Left forelimb (tissue), 1 donor: ENCODE results near the gene BNIP5.
A peak's percentile ranks its signal among the peaks of the same experiment; 100 is the strongest.

Experiments used
- DNase-seq: peaks from one replicate; pipeline ENCODE4 v3.0.0-alpha.2; 2018; ENCODE audit warnings: low spot score

BNIP5 gene

GRCh38 chr6:36336779-36337241 is at the start of gene BNIP5:
TSS of gene BNIP5 (minus strand) at chr6:36336888. CDS start at chr6:36330690, 6,198 bp downstream.
- no peak for DNase-seq

- DNase-seq: no peak
Observed at GRCh38 chr6:36384095-36384494, 47.4 kb upstream of the BNIP5 start.

- DNase-seq: no peak
Observed at GRCh38 chr6:36383606-36384005, 46.9 kb upstream of the BNIP5 start.

GRCh38 chr6:36382976-36383375 is 46.3 kb upstream of the BNIP5 start:
- DNase-seq: no peak

- DNase-seq: no peak
Observed at GRCh38 chr6:36381502-36382389, 45.1 kb upstream of the BNIP5 start.

- no peak for DNase-seq
Observed at GRCh38 chr6:36380166-36380565, 43.5 kb upstream of the BNIP5 start.

GRCh38 chr6:36378936-36379335 is 42.2 kb upstream of the BNIP5 start:
- DNase-seq: no peak

- DNase-seq: peak; percentile 33
Observed at GRCh38 chr6:36378243-36378920, 41.7 kb upstream of the BNIP5 start.

- peak; percentile 18 for DNase-seq
Observed at GRCh38 chr6:36377594-36377993, 40.9 kb upstream of the BNIP5 start.

GRCh38 chr6:36376742-36377141 is 40.1 kb upstream of the BNIP5 start:
- DNase-seq: peak; percentile 37

GRCh38 chr6:36376183-36376582 is 39.5 kb upstream of the BNIP5 start:
- DNase-seq: peak; percentile 4

- peak; percentile 30 for DNase-seq
Observed at GRCh38 chr6:36375644-36376155, 39.0 kb upstream of the BNIP5 start.

GRCh38 chr6:36374972-36375371 is 38.3 kb upstream of the BNIP5 start:
- DNase-seq: peak; percentile 28

- DNase-seq: peak; percentile 6
Observed at GRCh38 chr6:36374194-36374593, 37.5 kb upstream of the BNIP5 start.

GRCh38 chr6:36373368-36374019 is 36.8 kb upstream of the BNIP5 start:
- DNase-seq: peak; percentile 40

- peak; percentile 17 for DNase-seq
Observed at GRCh38 chr6:36372088-36372487, 35.4 kb upstream of the BNIP5 start.

GRCh38 chr6:36371211-36371610 is 34.5 kb upstream of the BNIP5 start:
- DNase-seq: peak; percentile 59

- no peak for DNase-seq
Observed at GRCh38 chr6:36370638-36371037, 34.0 kb upstream of the BNIP5 start.

- DNase-seq: peak; percentile 53
Observed at GRCh38 chr6:36368921-36369865, 32.5 kb upstream of the BNIP5 start.

- DNase-seq: peak; percentile 38
Observed at GRCh38 chr6:36368421-36368820, 31.7 kb upstream of the BNIP5 start.

GRCh38 chr6:36367743-36368142 is 31.1 kb upstream of the BNIP5 start:
- DNase-seq: peak; percentile 12
